Prostate gland (tissue), 2 donors: ENCODE data around the gene USP8. TPM values are rescaled to one million over a fixed set of nuclear protein-coding genes. Genes with fewer than 3 reads are reported as not detected.
A peak's percentile ranks its signal among the peaks of the same experiment; 100 is the strongest.

Experiments
- DNase-seq: peaks from one replicate; pipeline ENCODE4 v3.0.0-alpha.2; 2019; ENCODE audit warnings: low spot score
- H3K27ac ChIP-seq, 2 donors: fragments of 200-600 bp; sonication (generic); 2 replicates each; pipeline ENCODE4 v1.5.1; 2017 to 2019
- H3K27me3 ChIP-seq: fragments of 200-600 bp; sonication (generic); replicated peaks from 2 replicates; pipeline ENCODE4 v1.5.1; 2019; ENCODE audit not compliant: insufficient read depth
- H3K36me3 ChIP-seq, 2 donors: fragments of 200-600 bp; sonication (generic); 1 replicate in 1 of 2; 2 replicates in 1 of 2; pipeline versions ENCODE4 v1.5.1 to v1.8.1; 2017 to 2019
- H3K4me1 ChIP-seq: fragments of 200-600 bp; sonication (generic); replicated peaks from 2 replicates; pipeline ENCODE4 v1.5.1; 2019
- H3K4me3 ChIP-seq, 2 donors: fragments of 200-600 bp; sonication (generic); 2 replicates each; pipeline ENCODE4 v1.5.1; 2017 to 2019
- H3K9me3 ChIP-seq: fragments of 200-600 bp; sonication (generic); 2 replicates; pipeline ENCODE4 v1.5.1; 2017
- POLR2A ChIP-seq: fragments of 450-650 bp; IDR thresholded peaks from one replicate; pipeline ENCODE4 v1.6.1; 2016; ENCODE audit warnings: antibody characterized with exemption, mild to moderate bottlenecking
- POLR2AphosphoS5 ChIP-seq: sonication (generic); formaldehyde crosslinking; IDR thresholded peaks from one replicate; pipeline ENCODE4 v1.6.1; 2017; ENCODE audit warnings: antibody characterized with exemption
- WGBS: methylation state at CpG from one replicate; pipeline ENCODE4 v1.1.5; 2018; 5-methylcytosine and 5-hydroxymethylcytosine counted together
- intact Hi-C: fragments of 100-400 bp; cut with DNase I; formaldehyde crosslinking; loops from one replicate; pipeline ENCODE4 v1.14.2; 2022
- total RNA-seq, 2 donors: library from RNA; depleted of rRNA; stranded (reverse); fragments of >200 nt; gene quantifications; one replicate each; pipeline ENCODE4 v1.1.0, GENCODE V29; 2016
- TF ChIP-seq, protein P1 (sequence below), 4 experiments: fragments of 200-600 bp in 2 of 4; fragments of 450-650 bp in 2 of 4; sonication (generic) in 2 of 4; IDR thresholded peaks; 1 replicate in 3 of 4; 2 replicates in 1 of 4; pipeline ENCODE4 v1.5.1; 2016 to 2019; ENCODE audit warnings: antibody characterized with exemption in 4 of 4, mild to moderate bottlenecking in 2 of 4, moderate library complexity in 2 of 4

USP8 gene
- total RNA-seq, 2 donors from 2014 or later: 56.3 to 80.5 TPM

DNA sequence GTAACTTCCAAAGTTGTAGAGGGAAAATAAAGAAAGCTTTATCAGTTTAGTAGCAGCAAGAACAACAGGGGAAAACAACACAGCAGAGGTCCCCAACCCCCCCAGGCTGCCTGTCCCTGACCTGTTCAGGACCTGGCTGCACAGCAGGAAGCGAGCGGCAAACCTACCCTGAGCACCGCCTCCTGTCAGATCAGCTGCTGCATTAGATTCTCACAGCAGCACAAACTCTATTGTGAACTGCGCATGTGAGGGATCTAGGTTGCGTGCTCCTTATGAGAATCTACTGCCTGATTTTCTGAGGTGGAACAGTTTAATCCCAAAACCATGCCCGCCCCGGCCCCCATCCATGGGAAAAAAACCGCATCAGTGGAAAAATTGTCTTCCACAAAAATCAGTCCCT, 81.9 kb downstream of the USP8 start:
- Histone ChIP-seq H3K9me3 (no peaks in the 10 kb centered on the region), H3K36me3 (no peaks in the 10 kb centered on the region), H3K27me3 (no peaks in the 10 kb centered on the region), H3K27ac (no peak overlapping the region), H3K4me1 (no peaks in the 10 kb centered on the region), H3K4me3 (no peak overlapping the region)
- TF ChIP-seq, protein P1, sequence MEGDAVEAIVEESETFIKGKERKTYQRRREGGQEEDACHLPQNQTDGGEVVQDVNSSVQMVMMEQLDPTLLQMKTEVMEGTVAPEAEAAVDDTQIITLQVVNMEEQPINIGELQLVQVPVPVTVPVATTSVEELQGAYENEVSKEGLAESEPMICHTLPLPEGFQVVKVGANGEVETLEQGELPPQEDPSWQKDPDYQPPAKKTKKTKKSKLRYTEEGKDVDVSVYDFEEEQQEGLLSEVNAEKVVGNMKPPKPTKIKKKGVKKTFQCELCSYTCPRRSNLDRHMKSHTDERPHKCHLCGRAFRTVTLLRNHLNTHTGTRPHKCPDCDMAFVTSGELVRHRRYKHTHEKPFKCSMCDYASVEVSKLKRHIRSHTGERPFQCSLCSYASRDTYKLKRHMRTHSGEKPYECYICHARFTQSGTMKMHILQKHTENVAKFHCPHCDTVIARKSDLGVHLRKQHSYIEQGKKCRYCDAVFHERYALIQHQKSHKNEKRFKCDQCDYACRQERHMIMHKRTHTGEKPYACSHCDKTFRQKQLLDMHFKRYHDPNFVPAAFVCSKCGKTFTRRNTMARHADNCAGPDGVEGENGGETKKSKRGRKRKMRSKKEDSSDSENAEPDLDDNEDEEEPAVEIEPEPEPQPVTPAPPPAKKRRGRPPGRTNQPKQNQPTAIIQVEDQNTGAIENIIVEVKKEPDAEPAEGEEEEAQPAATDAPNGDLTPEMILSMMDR (IDR thresholded peaks at IDR 0.05): no peak
- no peak for TF ChIP-seq POLR2A
- no peak for TF ChIP-seq POLR2AphosphoS5
- DNase-seq: no peak
- intact Hi-C loops: no loop called here
- WGBS: 74% methylated on average over 8 of the region's 8 CpGs

DNA sequence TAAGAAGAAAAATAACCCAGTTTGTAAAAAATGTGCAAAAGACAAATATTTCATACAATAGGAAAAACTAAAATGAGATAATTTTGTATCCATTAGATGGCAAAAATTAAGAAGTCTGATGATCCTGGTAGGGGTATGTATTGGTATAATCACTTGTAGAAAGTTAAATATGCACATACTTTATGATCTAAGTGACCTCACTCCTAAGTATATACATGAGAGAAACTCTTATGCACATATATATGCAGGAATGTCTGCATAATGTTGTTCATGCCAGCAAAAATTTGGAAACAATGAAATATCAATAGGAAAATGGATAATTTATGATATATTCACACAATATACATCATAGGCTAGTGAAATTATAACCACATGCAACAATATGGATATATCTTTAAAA, 88.8 kb downstream of the USP8 start:
- Histone ChIP-seq H3K4me3 (no peak overlapping the region), H3K27ac (no peak overlapping the region), H3K9me3 (no peaks in the 10 kb centered on the region), H3K27me3 (no peaks in the 10 kb centered on the region), H3K4me1 (no peaks in the 10 kb centered on the region), H3K36me3 (no peaks in the 10 kb centered on the region)
- TF ChIP-seq, protein P1 (IDR thresholded peaks at IDR 0.05): no peak
- TF ChIP-seq POLR2A (no peak), POLR2AphosphoS5 (no peak)
- intact Hi-C loops: no loop called here
- no peak for DNase-seq

DNA sequence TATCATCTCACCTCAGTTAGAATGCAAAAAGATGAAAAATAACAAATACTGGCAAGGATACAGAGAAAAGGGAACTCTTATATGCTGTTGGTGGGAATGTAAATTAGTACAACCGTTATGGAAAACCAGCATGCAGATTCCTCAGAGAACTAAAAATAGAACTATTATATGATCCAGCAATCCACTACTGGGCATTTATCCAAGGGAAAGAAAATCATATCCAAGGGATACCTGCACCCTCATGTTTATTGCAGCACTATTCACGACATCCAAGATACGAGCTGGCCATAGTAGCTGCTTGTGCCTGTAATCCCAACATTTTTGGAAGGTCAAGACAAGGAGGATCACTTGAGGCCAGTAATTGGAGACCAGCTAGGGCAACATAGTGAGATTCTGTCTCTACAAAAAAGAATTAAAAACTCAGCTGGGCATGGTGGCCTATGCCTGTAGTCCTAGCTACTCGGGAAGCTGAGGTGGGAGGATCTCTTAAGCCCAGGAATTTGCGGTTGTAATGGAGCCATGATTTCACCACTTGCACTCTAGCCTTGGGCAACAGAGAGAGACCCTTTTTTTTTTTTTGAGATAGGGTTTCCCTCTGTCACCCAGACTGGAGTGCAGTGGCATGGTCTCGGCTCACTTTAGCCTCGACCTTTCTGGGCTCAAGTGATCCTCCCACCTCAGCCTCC, 95.7 kb downstream of the USP8 start:
- DNase-seq: no peak
- intact Hi-C loops: no loop called here
- no peaks in the 10 kb centered on the region for H3K27me3 ChIP-seq
- 70% methylated on average over 7 of the region's 7 CpGs for WGBS
- TF ChIP-seq, protein P1 (IDR thresholded peaks at IDR 0.05): no peak
- TF ChIP-seq POLR2A (no peak), POLR2AphosphoS5 (no peak)
- no peaks in the 10 kb centered on the region for H3K36me3 ChIP-seq
- H3K4me3 ChIP-seq: no peak overlapping the region
- H3K27ac ChIP-seq: no peak overlapping the region
- H3K4me1 ChIP-seq: peaks cover 2% of the 10 kb centered on the region
- H3K9me3 ChIP-seq: no peaks in the 10 kb centered on the region

DNA sequence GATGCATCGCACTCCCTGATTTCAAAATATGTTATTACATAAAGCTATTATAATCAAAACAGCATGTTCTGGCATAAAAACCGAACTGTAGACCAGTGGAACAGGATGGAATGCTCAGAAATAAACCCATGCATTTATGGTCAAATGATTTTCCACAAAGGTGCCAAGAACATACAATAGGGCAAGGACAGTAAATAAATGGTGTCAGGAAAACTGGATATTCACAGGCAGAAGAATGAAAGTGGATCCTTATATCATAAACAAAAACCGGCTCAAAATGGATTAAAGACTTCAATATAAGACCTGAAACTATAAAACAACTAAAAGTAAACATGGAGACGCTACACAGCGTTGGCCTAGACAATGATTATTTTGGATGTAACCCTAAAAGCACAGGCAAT, 99.6 kb downstream of the USP8 start:
- intact Hi-C loops: no loop called here
- Histone ChIP-seq H3K9me3 (no peaks in the 10 kb centered on the region), H3K4me3 (no peak overlapping the region), H3K27me3 (no peaks in the 10 kb centered on the region), H3K4me1 (peaks cover 2% of the 10 kb centered on the region), H3K36me3 (no peaks in the 10 kb centered on the region), H3K27ac (no peak overlapping the region)
- WGBS: 15% methylated on average over 5 of the region's 5 CpGs
- TF ChIP-seq POLR2A (no peak), POLR2AphosphoS5 (peak; percentile 57)
- no peak for DNase-seq

DNA sequence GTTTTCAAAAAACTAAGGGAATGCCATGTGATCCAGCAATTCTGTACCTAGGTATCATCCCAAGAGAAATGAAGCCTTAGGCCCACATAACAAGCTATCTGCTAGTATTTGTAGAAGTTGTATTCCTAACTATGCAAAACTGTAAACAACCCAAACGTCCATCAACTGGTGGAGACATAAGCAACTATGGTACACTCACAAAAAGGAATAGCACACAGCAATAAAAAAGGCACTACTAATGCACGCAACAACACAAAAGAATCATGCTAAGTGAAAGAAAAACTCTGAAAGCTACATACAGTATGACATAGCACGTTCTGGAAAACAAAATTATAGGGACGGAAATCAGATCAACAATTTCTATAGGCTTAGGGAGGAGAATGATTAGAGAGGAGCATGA, 107.0 kb downstream of the USP8 start:
- Histone ChIP-seq H3K4me3 (no peak overlapping the region), H3K27me3 (no peaks in the 10 kb centered on the region), H3K9me3 (no peaks in the 10 kb centered on the region), H3K36me3 (no peaks in the 10 kb centered on the region), H3K4me1 (no peaks in the 10 kb centered on the region), H3K27ac (no peak overlapping the region)
- no peak for DNase-seq
- 87% methylated on average over 4 of the region's 4 CpGs for WGBS
- intact Hi-C loops: no loop called here
- TF ChIP-seq POLR2AphosphoS5 (no peak), POLR2A (no peak)
- TF ChIP-seq, protein P1 (IDR thresholded peaks at IDR 0.05): no peak
